Head of caudate nucleus (tissue), 42 donors: ENCODE data around the gene PTGDS.
A peak's percentile ranks its signal among the peaks of the same experiment; 100 is the strongest.

Experiments
- DNase-seq, 42 donors: peaks; one replicate each; pipeline versions ENCODE4 v3.0.0 to v3.0.0-alpha.2; 2020 to 2021; ENCODE audit warnings: mixed read lengths in 7 of 42
- intact Hi-C: fragments of 100-400 bp; cut with DNase I; formaldehyde crosslinking; loops from one replicate; pipeline ENCODE4 v1.15.0; 2022

Gene PTGDS

DNA sequence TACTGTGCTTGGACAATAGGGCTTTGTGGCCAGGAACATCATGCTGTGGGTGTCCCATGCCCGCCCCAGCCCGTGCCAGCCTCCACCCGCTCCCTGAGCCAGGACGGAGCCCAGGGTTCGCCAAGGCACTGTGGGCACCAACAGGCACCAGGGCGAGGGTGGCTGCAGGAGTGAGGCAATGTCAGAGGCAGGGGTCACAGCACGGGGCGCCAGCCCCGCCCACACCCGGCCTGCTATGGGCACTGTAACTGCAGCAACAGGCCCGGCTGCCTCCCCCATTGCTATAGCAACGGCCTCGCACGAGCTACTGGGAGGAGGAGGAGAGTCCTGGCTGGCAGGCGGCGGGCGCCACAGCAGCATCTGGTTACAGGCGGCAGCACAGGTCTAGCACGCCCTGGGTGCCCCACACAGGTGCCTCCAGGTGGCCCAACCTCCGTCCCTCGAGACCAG is 48.2 kb downstream of the PTGDS start:
- peak; percentile 94 to 100 (median 99) for DNase-seq
- intact Hi-C loops: no loop called here

DNA sequence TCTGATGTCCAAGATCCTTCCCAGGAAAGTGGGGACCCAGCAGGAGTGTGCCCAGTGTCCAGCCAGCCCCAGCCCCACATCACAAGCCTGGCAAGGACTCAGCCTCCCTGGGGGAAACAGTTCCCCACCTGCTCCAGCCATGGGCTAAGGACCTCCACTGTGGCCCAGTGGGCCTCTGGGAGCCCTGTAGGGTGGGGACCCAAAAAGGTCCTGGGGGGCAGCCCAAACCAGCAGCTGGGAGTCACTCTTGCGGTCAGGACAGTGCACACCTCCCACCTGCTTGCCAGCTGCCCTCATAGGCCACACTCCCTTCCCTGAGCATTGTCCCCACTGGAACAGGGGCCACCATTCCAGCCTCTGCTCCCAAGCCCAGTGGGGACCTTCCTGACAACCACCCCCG is 49.1 kb downstream of the PTGDS start:
- intact Hi-C loops: no loop called here
- DNase-seq: peak in 1 of 42 donors; percentile 40

DNA sequence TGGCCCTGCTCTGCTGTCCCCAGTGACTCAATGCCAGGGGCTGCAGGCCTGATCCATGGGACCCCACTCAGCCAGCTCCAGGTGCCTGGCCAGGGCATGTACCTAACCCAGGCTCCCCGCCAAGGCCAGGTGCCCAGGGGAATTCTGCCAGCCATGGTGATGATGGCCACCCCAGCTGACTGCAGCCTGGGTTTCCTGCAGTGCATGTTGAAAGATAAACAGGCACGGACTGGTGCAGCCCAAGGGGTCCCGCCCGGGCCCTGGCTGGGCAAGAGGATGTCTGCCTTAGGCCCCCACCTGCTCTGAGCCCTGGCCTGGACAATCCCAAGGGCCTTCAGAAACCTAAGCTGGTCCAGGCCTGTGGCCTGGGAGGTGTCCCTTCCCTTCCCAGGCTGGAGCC is 49.5 kb downstream of the PTGDS start:
- peak in 6 of 42 donors; percentile 16 to 58 (median 40) for DNase-seq
- intact Hi-C loops: no loop called here

DNA sequence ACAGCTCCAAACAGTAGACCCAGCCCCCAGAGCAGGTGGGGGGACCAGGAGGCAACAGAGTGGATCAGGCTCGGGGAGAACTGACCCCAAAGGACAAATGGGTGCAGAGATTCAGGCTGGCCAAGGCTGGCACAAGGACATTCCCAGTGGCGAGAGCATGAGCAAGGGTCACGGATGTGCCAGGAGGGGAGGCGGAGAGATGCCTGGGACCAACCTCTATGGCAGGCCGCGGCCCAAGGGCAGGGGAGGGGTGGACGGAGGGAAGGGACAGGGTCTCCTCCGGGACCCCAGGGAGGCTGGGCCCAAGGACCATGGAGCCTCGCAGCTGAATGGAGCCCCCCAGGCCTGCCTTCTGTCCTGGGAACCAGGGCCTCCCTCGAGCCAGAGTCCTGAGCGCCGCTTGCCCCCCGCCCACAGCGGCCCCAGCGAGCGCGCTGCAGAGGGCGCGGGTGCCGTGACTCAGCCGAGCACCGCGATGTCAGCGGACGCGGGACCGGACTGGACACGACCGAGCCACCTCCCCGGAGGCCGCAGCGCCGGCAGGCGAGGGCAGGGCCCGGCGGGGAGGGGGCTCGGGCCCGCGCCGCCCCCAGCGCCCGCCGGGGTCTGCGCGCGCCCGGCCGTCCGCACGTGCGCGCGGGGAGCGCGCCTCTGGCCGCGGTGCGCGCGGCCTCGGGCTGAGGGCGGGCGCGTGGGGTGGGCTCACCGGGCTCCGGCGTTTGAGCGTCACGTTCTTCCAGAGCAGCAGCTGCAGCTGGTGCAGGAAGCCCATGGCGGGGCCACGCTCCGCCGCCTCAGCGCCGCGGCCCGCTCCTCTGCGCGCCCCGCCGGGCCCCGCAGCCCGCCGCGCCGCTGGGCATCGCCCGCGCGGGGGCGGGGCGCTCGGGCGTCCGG is 50.3 kb downstream of the PTGDS start, which contains the start of gene ABCA2:
TSS of gene ABCA2 (minus strand) at position 869 of the 894 bp plus-strand sequence. CDS start at position 772, 97 bp downstream.
- DNase-seq: peak in 2 of 42 donors; percentile 19 to 53
- intact Hi-C loops: no loop called here

DNA sequence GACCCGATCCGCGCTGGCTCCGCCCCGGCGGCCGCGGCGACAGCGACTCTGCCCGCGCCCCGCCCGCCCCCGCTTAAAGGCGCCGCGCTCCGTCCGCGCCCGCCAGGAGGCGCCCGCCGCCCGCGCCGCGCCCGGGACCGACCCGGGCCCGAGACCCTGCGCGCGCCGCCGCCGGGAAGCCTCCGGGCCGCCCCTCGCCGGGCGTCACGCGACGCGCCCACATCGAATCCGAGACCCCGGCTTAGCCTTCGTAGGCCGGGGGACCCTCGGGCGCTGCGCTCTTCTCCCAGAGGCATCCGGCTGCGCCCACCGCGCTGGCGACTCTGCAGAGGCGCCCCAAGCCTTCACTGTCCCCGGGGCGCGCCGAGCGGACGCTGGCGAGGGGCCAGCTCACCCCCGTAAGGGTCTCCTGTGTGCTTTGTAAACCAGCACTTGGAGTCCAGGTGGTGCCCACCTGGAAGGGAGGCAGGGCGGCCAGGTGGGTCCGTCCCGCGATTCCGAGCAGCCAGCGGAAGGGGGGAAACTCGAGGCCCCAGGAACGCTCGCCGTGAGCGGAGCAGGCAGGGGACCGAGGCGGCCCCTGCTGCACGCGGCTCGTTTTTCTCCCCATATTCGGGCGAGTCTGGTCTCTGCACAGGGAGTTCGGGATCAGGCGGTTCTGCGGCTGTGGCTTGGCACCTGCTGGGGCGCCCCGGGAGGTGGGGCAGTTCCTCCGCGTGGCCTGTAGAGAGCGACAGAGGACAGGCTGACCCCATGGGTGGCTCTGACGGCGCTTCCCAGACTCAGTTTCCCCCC is 51.2 kb downstream of the PTGDS start:
- intact Hi-C loops: no loop called here
- peak; percentile 53 to 90 (median 81) for DNase-seq

DNA sequence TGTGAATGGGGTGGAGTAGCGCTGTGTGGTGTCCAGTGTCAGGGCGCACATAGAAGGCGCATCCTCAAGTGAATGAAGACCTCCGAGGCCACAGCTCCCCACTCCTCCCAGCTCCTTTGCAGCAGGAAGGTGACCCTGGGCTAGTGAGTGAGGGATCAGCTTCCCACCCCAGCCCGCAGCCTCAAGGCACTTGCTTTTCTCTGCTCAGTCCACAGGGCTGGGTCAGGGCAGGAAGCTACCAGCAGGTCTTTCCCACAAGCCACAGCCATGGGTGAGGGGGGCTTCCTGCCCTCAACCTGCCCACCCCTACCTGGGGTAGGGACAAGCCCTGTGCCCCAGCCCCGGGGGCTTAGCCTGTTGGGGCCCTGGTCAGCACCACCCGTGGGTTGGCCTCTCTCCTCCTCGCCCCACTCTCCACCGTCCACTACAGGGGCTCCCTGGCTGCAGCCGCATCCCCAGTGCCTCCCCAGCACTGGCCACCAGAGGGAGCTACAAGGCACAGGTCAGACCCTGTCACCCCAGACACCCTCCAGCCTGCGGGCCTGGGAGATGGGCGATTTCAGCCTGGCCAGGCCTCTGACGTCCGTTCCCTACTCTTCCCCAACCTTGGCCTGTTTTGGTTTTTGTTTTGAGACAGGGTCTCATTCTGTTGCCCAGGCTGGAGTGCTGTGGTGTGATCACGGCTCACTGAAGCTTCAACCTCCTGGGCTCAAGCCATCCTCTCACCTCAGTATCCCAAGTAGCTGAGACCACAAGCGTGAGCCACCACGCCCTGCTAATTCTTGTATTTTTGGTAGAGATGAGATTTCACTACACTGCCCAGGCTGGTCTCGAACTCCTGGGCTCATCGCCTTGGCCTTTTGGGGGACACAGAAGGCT is 52.0 kb downstream of the PTGDS start:
- DNase-seq: peak; percentile 69 to 95 (median 87)
- intact Hi-C loops: no loop called here

DNA sequence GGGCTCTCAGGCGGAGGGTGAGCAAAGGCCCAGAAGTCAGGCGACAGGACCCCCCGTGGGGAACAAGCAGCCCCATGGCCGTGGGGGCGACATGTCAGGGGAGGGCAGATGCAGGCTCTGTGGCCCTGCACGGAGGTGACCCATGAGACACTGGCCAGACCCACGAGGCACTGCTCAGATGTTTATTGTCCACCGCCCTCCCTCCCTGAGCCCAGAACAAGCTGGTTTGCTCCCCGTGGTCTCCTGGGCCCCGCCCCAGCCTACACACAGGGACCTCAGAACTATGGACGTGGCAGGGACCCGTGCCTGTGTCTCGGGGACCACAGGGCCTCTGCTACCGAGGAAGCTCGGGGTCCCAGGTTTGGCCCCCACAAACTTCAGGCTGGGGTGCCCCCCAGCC is 52.7 kb downstream of the PTGDS start:
- DNase-seq: no peak
- intact Hi-C loops: no loop called here

DNA sequence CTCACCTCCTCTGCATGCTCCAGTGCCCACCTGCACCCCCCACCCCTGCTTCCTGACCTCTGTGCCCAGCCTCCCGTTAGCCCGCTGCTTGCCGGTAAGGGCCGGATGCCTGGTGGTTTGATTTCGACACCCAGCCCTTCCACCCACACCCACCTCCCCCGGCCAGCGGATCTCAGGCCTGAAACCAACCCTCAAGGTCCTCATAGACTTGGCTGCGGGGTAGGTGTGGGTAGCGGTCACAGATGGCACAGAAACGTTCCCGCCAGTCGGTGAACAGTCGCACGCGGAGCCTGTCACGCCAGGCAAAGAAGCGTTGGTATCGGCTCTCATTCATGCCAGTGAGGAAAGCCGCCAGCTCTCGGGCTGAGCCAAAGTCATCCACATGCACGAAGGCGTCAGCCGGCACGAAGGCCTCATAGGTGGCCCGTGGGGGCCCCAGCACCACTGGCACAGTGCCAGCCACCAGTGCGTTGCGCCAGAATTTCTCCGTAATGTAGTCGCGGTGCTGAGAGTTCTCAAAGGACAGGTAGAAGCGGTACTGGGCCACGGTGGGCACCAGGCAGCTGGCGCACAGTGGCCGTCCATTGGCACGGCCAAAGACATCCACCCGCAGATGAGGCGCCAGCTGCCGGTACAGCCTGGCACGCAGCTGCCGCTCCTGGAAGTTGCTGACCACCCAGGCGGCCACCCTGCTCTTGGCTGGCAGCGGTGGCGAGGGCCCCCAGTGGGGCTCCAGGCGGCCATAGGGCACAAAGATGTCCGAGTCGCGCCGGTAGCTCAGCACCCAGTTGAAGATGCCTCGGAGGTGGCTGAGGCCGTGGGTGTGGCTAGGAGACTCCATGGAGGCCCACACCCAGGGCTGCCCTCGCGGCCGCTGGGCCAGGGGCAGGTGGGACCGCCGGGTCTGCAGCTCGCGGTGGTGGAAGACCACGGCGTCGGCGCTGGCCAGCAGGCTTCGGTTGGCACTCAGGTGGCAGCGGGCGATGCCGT is 53.5 kb downstream of the PTGDS start:
- intact Hi-C loops: no loop called here
- peak in 1 of 42 donors; percentile 42 for DNase-seq
